MM.1S (cell line): ENCODE measurements around the gene MRPS15.

Experiments
- CTCF ChIP-seq: fragments of 300-600 bp; sonication (generic); IDR thresholded peaks from 2 replicates; pipeline ENCODE4 v1.5.1; 2016; ENCODE audit warnings: antibody characterized with exemption, low read length, mixed read lengths
- EZH2 ChIP-seq: fragments of 300-600 bp; sonication (generic); optimal IDR thresholded peaks from 2 replicates; pipeline ENCODE3; 2017; ENCODE audit warnings: low read depth, mild to moderate bottlenecking, antibody characterized with exemption, low read length, mixed read lengths

GRCh38 chr1:36466370-36467026 is 2.3 kb upstream of the MRPS15 start:
- no peak for TF ChIP-seq CTCF
- no peak for TF ChIP-seq EZH2
